ENCODE results near the gene PTS. TPM values are rescaled to one million over a fixed set of nuclear protein-coding genes. Genes with fewer than 3 reads are reported as not detected.

PTS gene
- total RNA-seq, 1 experiment from 2014 or later = 26.7 TPM

DNA sequence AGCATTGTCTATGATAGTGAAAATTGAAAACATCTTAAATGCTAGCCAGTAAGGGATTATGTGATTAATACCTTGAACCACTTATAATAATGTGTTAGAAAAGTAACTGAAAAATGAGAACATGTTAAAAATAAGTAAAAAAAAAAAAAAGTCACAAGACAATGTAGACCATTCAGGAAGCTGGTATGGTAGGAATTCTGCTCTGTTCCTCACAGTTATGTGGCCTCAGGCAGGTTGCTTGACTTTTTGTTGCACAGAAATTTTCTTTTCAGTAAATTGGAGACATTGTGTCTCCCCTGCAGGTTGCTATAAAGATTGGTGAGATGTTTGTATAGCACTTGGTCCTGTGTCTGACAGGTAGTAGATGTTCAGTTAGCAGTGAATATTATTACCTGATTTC is 51.7 kb downstream of the PTS start:
- H3K4me1 Mint-ChIP-seq = peaks cover 20% of the 10 kb centered on the region
- TF ChIP-seq ATF3 (CRISPR knock-in tag; conservative IDR thresholded peaks at IDR 0.05) (no peak), NFATC4 (CRISPR knock-in tag; IDR thresholded peaks at IDR 0.05) (no peak), ZNF232 (CRISPR knock-in tag; IDR thresholded peaks at IDR 0.05) (no peak), SMAD4 (CRISPR knock-in tag; IDR thresholded peaks at IDR 0.05) (no peak), SOX15 (CRISPR knock-in tag; IDR thresholded peaks at IDR 0.05) (no peak), STAT6 (CRISPR knock-in tag; conservative IDR thresholded peaks at IDR 0.05; ENCODE audit: low read depth) (no peak), ZNF671 (CRISPR knock-in tag; IDR thresholded peaks at IDR 0.05) (no peak), ZNF416 (CRISPR knock-in tag; IDR thresholded peaks at IDR 0.05) (no peak), TP53 (CRISPR knock-in tag; IDR thresholded peaks at IDR 0.05) (no peak), ZNF121 (CRISPR knock-in tag; IDR thresholded peaks at IDR 0.05) (no peak)
- TF ChIP-seq, protein P1, sequence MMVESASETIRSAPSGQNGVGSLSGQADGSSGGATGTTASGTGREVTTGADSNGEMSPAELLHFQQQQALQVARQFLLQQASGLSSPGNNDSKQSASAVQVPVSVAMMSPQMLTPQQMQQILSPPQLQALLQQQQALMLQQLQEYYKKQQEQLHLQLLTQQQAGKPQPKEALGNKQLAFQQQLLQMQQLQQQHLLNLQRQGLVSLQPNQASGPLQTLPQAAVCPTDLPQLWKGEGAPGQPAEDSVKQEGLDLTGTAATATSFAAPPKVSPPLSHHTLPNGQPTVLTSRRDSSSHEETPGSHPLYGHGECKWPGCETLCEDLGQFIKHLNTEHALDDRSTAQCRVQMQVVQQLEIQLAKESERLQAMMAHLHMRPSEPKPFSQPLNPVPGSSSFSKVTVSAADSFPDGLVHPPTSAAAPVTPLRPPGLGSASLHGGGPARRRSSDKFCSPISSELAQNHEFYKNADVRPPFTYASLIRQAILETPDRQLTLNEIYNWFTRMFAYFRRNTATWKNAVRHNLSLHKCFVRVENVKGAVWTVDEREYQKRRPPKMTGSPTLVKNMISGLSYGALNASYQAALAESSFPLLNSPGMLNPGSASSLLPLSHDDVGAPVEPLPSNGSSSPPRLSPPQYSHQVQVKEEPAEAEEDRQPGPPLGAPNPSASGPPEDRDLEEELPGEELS (CRISPR knock-in tag; IDR thresholded peaks at IDR 0.05) = no peak
- TF ChIP-seq, protein P2, sequence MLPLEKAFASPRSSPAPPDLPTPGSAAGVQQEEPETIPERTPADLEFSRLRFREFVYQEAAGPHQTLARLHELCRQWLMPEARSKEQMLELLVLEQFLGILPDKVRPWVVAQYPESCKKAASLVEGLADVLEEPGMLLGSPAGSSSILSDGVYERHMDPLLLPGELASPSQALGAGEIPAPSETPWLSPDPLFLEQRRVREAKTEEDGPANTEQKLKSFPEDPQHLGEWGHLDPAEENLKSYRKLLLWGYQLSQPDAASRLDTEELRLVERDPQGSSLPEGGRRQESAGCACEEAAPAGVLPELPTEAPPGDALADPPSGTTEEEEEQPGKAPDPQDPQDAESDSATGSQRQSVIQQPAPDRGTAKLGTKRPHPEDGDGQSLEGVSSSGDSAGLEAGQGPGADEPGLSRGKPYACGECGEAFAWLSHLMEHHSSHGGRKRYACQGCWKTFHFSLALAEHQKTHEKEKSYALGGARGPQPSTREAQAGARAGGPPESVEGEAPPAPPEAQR (CRISPR knock-in tag; IDR thresholded peaks at IDR 0.05) = no peak
- TF ChIP-seq, protein P3, sequence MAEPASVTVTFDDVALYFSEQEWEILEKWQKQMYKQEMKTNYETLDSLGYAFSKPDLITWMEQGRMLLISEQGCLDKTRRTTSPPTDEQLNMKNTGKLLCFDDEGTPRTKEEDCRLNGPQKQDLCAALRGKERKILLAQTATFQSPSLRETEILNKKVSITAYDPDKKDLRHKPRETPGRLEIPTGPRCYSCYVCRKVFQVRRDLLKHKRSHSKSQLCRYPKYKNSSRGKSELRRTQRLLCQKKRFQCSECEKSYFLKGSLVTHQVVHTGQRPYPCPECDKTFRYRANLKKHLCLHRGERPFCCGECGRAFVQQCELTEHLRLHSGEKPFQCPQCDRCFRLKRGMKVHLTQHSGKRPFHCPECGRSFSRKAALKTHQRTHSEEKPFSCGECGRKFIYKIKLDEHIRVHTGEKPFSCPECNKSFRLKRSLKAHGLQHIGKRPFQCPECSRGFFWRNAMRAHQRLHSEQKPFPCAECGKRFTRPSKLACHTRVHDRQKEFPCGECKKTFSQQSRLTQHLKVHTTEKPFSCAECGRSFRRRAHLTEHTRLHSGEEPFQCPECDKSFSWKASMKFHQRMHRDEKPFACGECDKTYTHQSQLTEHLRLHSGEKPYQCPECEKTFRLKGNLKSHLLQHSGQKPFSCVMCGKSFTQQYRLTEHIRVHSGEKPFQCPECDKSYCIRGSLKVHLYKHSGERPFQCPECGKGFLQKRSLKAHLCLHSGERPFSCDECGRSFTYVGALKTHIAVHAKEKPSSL (CRISPR knock-in tag; conservative IDR thresholded peaks at IDR 0.05) = no peak
- H3K9me3 Mint-ChIP-seq = 0 out of 2 replicates have a peak, but pooled peaks cover 3% of the 10 kb centered on the region
- H3K4me3 Mint-ChIP-seq = no peak overlapping the region
- ChIA-PET CTCF (no interaction called here), POLR2A (no interaction called here)
- ATAC-seq = no peak
- DNase-seq (ENCODE audit: low spot score) = no peak
- H3K36me3 Mint-ChIP-seq = no peaks in the 10 kb centered on the region
- no peak overlapping the region for H3K27ac Mint-ChIP-seq
- no peaks in the 10 kb centered on the region for H3K27me3 Mint-ChIP-seq (ENCODE audit: low read depth)

DNA sequence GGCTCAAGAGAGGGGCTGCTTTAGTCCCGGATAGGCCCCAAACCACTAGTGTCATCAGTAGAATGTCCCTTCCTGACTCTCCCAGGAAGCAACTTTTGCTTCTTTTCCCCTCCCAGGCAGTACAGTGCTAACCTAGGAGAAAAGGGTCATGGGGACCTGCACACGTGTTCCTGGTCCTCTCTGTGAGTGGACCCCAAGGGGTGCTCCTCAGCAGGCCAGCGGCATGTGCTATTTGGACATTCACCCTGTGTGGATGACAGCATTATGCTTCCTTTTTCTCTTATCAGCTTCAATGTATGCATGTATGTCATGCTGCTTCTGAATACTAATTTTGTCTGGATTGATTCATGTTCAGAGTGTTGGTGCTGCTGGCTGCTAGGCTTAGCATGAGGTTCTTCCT is 52.6 kb downstream of the PTS start:
- ATAC-seq (no peak), DNase-seq (ENCODE audit: low spot score) (no peak)
- Mint-ChIP-seq H3K27me3 (ENCODE audit: low read depth) (no peaks in the 10 kb centered on the region), H3K4me3 (no peak overlapping the region), H3K9me3 (0 out of 2 replicates have a peak, but pooled peaks cover 3% of the 10 kb centered on the region), H3K27ac (no peak overlapping the region), H3K4me1 (peaks cover 20% of the 10 kb centered on the region), H3K36me3 (no peaks in the 10 kb centered on the region)
- ChIA-PET CTCF (interaction anchor here (0.6 to 3.9 kb wide), 8 partner anchors 12 to 277 kb away, joined by 3 to 49 read pairs (median 4); partner anchors contain the start of gene PTS), POLR2A (no interaction called here)
- TF ChIP-seq AFF4 (CRISPR knock-in tag; IDR thresholded peaks at IDR 0.05; ENCODE audit: borderline replicate concordance) (no peak), ZNF121 (CRISPR knock-in tag; IDR thresholded peaks at IDR 0.05) (no peak), NR3C1 (CRISPR knock-in tag; conservative IDR thresholded peaks at IDR 0.05; ENCODE audit: low read depth) (no peak), RELA (CRISPR knock-in tag; IDR thresholded peaks at IDR 0.05; ENCODE audit: borderline replicate concordance) (no peak), ZNF671 (CRISPR knock-in tag; IDR thresholded peaks at IDR 0.05) (no peak), IRF2 (CRISPR knock-in tag; IDR thresholded peaks at IDR 0.05; ENCODE audit: borderline replicate concordance, low read depth) (no peak), SP1 (CRISPR knock-in tag; conservative IDR thresholded peaks at IDR 0.05) (no peak), JAZF1 (CRISPR knock-in tag; IDR thresholded peaks at IDR 0.05) (no peak)
- TF ChIP-seq, protein P4, sequence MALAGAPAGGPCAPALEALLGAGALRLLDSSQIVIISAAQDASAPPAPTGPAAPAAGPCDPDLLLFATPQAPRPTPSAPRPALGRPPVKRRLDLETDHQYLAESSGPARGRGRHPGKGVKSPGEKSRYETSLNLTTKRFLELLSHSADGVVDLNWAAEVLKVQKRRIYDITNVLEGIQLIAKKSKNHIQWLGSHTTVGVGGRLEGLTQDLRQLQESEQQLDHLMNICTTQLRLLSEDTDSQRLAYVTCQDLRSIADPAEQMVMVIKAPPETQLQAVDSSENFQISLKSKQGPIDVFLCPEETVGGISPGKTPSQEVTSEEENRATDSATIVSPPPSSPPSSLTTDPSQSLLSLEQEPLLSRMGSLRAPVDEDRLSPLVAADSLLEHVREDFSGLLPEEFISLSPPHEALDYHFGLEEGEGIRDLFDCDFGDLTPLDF (CRISPR knock-in tag; IDR thresholded peaks at IDR 0.05) = no peak
- TF ChIP-seq, protein P1 (CRISPR knock-in tag; IDR thresholded peaks at IDR 0.05) = no peak
